Adrenal gland (tissue), 5 donors: ENCODE results near the gene GTF2E1.
"Not testable (repeated sequence)": the region's sequence is repeated elsewhere in the genome, so short reads cannot be mapped to it uniquely, and the experiment has no call there.

Experiments
- POLR2A ChIP-seq, 2 donors: fragments of 450-650 bp; IDR thresholded peaks; one replicate each; pipeline ENCODE4 v1.6.1; 2017; ENCODE audit warnings: antibody characterized with exemption in 2 of 2, mild to moderate bottlenecking in 2 of 2, moderate library complexity in 1 of 2
- TF ChIP-seq, protein P1 (sequence below), 6 experiments: fragments of 450-650 bp in 4 of 6; fragments of 200-600 bp in 2 of 6; sonication (generic) in 1 of 6; IDR thresholded peaks; 1 replicate in 5 of 6; 2 replicates in 1 of 6; pipeline versions ENCODE4 v1.5.1 to v1.8.0; 2016 to 2021; ENCODE audit warnings: antibody characterized with exemption in 6 of 6, mild to moderate bottlenecking in 2 of 6, moderate library complexity in 1 of 6
- donor health status: DM: no; HTN: no; CAD: no.

DNA sequence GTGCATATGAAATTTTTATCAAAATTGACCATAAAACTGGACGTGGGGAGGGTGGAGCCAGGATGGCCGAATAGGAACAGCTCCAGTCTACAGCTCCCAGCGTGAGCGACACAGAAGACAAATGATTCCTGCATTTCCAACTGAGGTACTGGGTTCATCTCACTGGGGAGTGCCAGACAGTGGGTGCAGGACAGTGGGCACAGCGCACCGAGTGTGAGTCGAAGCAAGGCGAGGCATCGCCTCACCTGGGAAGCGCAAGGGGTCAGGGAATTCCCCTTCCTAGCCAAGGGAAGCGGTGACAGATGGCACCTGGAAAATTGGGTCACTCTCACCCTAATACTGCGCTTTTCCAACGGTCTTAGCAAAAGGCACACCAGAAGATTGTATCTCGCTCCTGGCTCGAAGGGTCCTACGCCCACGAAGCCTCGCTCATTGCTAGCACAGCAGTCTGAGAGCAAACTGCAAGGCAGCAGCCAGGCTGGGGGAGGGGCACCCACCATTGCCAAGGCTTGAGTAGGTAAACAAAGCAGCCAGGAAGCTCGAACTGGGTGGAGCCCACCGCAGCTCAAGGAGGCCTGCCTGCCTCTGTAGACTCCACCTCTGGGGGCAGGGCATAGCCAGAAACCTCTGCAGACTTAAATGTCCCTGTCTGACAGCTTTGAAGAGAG, 23.2 kb upstream of the GTF2E1 start:
- TF ChIP-seq, protein P1, sequence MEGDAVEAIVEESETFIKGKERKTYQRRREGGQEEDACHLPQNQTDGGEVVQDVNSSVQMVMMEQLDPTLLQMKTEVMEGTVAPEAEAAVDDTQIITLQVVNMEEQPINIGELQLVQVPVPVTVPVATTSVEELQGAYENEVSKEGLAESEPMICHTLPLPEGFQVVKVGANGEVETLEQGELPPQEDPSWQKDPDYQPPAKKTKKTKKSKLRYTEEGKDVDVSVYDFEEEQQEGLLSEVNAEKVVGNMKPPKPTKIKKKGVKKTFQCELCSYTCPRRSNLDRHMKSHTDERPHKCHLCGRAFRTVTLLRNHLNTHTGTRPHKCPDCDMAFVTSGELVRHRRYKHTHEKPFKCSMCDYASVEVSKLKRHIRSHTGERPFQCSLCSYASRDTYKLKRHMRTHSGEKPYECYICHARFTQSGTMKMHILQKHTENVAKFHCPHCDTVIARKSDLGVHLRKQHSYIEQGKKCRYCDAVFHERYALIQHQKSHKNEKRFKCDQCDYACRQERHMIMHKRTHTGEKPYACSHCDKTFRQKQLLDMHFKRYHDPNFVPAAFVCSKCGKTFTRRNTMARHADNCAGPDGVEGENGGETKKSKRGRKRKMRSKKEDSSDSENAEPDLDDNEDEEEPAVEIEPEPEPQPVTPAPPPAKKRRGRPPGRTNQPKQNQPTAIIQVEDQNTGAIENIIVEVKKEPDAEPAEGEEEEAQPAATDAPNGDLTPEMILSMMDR (IDR thresholded peaks at IDR 0.05): not testable (repeated sequence)
- TF ChIP-seq POLR2A (IDR thresholded peaks at IDR 0.05): not testable (repeated sequence)
